Fibroblast of skin of back (primary cell): ENCODE measurements around the gene RHCE.
"Not testable (repeated sequence)": the region's sequence is repeated elsewhere in the genome, so short reads cannot be mapped to it uniquely, and the experiment has no call there.

Experiments
- DNase-seq: peaks from one replicate; pipeline ENCODE4 v3.0.0-alpha.2; 2013

The RHCE gene

DNA sequence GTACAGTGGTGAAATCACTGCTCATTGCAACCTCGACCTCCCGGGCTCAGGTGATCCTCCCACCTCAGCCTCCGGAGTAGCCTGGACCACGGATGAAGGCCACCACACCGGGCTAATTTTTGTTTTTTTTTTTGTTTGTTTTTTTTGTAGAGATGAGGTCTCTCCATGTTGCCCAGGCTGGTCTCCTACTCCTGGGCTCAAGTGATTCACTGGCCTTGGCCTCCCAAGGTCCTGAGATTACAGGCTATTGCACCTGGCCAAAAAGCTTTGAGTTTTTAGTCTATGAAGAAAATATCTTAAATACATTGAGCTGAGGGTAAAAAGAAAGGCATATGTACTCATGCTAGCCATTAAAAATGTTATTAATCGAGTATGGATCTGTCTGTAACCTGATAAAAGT lies 78.9 kb downstream of the RHCE start:
- DNase-seq, result no peak

DNA sequence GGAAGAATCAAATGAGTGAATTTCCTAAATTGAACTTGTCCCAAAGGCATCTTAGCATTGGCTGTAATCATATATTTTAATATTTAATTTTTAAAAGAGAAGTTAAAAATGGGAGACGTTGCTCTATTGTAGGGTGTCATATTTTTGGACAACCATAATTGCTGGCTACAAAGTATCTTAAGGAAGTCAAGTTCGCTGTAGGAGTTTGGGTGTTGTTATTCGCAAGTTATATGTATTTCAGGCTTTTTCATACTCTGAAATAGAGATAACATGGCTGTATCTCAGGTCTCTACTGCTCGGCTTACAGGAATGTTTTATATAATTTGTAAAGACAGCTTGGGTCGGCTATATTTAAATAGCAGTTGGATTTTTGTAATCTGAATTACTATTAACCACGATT lies 81.6 kb downstream of the RHCE start:
- DNase-seq, result no peak

DNA sequence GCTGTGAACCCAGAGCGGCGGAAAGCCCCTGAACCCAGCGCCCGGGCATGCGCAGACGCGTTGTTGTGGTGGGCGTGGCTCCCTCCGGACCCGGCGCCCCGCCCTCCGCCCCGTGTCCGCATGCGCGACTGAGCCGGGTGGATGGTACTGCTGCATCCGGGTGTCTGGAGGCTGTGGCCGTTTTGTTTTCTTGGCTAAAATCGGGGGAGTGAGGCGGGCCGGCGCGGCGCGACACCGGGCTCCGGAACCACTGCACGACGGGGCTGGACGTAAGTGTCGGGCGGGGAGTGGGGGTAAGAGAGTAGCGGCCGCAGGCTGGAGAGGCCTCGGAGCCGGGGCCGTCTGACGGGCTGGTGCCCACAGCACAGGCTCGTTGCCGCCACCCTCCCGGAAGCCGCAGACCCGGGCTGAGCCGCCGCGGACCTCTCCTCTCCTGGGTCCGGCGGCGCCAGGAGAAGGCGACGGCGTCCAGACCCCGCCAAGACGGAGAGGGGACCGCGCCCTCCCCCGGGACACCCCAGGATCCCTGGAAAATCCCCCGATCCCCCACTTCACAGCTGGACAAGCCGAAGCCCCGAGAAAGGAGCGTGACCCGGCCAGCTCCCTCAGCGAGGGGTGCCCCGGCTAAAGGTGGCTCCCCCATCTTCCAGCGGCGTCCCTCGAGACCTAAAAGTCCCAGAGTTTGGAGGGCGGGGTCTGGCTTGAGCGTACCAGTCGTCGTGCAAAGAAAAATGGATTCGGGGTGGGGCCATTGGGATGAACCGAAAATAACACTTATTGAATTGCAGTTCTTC lies 82.2 kb downstream of the RHCE start, which contains the start of gene TMEM50A:
TMEM50A (plus strand) TSS at position 147 of the 794 bp plus-strand sequence. CDS start 2,153 bp downstream, outside the sequence.
- DNase-seq, result peak; percentile 88

DNA sequence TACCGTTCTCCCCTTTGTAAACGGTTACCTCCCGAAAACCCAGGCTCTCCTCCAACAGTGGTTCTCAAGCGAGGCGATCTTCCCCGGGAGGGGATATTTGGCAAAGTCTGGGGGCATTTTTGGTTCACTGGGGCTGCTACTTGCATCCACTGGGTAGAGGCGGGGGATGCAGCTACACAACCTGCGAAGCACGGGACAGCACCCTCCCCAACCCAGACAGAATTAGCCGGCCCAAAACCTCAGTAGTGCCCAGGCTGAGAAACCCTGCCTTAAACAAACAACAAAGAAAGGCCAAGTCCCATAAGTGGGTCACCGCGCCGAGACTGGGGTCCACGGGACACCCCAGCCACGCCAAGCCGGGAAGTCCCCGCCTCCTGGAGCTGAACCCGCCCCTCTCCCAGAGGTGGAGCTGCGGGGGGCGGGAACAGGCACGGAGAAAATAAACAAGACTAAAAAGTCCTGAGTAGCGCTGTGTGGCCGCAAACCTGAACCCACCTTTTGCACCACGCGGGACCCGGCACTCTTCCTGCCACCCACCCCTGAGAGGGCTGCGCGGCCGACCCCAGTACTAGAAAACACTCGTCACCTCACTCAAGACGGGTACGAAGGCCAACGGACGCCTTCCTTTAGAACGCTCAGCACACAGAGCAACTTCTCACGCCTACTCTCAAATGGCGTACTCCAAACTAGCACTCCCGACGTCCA lies 83.0 kb downstream of the RHCE start:
- DNase-seq, result not testable (repeated sequence)

DNA sequence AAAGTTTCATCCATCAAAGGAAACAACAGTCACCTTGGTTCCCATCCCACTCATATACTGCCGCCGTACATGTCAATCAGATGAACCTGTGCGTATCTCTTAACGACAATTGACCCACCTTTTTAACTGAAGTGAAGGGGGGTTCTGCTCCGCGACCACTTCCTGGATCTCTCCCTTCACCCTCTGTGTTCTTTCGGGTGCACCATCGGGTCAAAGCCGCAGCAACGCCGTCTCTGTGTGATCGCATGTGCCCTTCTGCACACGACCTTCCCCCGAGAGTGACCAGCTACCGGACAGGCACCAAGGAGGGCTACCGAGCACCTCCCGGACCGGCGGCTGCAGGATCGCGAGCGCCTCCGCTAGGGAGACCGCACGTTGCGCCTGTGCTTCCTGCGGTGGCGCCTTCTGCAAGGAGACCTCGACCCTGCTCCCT lies 83.7 kb downstream of the RHCE start:
- DNase-seq, result not testable (repeated sequence)

DNA sequence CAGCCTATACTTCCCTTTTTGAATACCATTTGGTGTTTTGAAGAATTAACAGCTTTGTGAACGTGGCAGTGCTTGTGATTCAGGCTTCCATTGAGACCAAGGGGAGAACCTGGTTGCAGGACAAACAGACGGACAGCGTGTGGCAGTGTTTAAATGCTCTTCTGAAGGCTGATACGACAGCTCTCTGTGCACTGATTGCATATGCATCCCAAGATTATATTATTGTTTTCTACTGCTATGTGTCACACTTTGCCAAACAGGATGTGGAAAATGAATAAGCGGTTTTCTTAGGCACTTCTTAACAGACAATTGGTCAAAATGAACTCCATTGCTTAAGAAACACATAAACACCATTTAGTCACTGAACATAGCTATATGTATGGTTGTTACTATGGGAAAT lies 90.7 kb downstream of the RHCE start:
- not testable (repeated sequence) for DNase-seq

DNA sequence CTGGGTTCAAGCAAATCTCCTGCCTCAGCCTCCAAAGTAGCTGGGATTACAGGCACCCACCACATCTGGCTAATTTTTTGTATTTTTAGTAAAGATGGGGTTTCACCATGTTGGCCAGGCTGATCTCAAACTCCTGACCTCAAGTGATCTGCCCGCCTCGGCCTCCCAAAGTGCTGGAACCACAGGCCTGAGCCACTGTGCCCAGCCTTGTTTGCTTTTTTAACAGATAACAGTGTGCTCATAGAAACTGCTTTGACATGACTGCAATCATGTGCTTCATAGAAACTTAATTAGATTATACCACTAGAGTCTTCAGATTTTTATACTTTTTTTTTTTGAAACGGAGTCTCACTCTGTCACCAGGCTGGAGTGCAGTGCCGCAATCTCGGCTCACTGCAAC lies 91.3 kb downstream of the RHCE start:
- not testable (repeated sequence) for DNase-seq

DNA sequence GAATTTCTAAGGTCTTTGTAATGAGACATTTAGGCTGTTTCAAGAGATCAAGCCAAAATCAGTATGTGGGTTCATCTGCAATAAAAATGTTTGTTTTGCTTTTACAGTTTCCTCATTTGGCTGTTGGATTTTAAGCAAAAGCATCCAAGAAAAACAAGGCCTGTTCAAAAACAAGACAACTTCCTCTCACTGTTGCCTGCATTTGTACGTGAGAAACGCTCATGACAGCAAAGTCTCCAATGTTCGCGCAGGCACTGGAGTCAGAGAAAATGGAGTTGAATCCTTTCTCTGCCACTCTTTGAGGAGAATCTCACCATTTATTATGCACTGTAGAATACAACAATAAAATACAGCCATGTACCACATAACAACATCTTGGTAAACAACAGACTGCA lies 91.8 kb downstream of the RHCE start:
- not testable (repeated sequence) for DNase-seq

DNA sequence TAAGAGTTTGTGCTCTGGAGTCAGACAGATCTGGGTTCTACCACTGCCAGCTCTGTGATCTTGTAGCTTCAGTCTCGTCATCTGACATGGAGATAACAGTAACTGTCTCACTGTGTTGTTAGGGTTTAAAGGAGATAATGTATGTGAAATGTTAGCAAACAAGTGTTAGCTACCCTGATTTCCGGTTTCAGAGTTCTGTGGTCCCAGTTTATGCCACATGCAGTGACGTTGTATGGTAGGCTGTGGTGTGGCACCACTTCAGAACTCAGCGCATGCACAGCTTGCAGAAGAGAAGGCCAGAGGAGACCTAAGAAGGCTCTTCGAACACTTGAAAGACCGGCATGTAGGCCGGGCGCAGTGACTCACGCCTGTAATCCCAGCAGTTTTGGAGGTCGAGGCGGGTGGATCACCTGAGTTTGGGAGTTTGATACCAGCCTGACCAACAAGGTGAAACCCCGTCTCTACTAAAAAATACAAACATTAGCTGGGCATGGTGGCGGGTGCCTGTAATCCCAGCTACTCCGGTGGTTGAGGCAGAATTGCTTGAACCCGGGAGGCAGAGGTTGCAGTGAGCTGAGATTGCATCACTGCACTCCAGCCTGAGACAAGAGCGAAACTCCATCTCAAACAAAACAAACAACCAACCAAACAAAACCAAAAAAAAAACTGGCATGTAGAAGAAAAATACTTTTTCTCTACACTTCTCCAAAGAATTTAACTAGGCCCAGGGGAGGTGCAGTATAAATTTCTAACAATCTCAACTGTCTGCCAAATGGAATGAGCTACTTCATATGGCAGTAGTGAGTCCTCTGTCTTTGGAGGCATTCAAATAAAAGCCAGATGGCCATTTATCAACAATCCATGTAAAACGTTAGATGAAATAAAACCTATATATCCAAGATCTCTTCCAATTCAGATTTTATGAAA lies 92.5 kb downstream of the RHCE start:
- DNase-seq, result not testable (repeated sequence)

DNA sequence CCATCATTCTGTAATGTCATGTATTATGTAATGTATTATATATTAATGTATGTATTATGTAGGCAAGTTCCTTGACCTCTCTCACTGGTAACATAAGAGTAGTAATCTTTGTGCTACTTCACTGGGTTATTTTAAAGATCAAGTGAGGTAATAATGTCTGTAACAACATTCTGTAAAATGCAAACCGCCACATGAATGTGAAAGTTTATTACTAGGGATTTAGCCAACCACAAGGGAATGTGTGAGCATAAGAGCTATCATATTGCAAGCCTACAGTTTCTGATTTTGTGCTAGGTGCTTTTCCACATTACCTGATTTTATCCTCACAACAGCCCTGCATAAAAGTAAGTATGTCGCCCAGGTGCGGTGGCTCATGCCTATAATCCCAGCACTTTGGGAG lies 96.2 kb downstream of the RHCE start:
- DNase-seq, result not testable (repeated sequence)

DNA sequence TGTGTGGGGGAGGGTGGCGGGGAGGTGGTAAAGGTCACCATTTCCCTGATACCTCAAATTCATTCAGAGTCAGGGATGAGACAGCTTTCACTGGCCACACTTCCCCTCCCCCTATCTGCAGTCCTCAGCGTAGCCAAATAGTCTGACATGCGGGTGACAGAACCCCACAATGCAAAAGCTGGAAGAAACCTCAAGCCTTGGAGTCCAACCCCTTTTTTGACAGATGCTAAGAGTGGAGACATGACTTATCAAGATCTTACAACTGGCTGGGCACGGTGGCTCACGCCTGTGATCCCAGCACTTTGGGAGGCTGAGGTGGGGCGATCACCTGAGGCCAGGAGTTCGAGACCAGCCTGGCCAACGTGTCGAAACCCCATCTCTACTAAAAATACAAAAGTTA lies 98.5 kb downstream of the RHCE start:
- DNase-seq, result not testable (repeated sequence)

DNA sequence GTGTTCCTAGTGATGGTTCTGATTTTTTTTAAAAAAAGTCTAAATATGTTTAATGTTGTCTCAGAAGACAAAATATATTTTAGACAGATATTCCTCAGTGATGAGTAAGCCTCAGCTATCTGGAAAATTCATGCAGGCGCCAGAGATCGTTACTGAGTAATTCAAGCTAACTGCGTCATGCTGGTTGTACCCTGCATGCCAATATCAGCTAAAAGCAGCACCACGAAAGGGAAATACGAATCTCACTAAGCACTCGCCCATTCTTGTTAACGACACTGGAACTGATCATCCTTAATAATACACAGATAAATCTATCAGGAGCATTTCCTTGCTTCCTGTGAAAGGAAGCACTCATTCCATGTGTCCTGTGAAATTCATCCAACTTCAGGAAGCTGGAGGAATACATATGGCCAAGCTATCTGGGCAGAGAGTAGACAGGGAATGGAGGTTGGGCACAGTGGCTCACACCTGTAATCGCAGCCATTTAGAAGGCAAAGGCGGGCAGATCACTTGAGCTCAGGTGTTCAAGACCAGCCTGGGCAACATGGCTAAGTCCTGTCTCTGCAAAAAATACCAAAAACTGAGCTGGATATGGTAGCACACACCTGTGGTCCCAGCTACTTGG lies 100.2 kb downstream of the RHCE start:
- DNase-seq, result peak; percentile 21

DNA sequence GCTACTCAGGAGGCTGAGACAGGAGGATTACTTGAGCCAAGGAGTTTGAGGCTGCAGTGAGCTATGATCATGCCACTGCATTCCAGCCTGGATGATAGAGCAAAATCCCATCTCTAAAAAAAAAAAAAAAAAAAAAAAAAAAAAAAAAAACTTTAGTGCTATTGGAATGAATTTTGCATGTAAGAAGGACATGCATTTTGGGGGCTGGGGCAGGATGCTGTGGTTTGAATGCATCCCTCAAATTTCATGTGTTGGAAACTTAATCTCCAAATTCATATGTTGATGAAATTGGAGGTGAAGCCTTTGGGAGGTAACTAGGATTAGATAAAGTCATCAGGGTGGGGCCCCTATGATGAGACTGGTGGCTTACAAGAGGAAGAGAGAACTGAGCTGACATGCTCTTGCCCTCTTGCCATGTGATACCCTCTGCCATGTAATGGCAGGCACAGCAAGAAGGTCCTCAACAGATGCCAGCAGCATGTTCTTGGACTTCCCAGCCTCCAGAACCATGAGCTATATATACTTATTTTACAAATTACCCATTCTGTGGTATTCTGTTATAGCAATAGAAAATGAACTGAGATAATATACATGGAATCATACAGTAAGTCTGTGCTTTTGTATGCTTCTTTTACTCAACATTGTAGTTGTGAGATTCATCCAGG lies 107.7 kb downstream of the RHCE start:
- DNase-seq, result not testable (repeated sequence)
